ENCODE data around the gene RDH8.

RDH8 gene

GRCh38 chr19:10043286-10043927 is 30.1 kb downstream of the RDH8 start:
- no peak for DNase-seq

- DNase-seq: no peak
Observed at GRCh38 chr19:10044390-10044789, 31.1 kb downstream of the RDH8 start.

GRCh38 chr19:10045371-10045770 is 32.1 kb downstream of the RDH8 start:
- DNase-seq: no peak

GRCh38 chr19:10049626-10050025 is 36.3 kb downstream of the RDH8 start:
- DNase-seq: no peak

- DNase-seq: no peak
Observed at GRCh38 chr19:10052602-10053360, 39.5 kb downstream of the RDH8 start.

GRCh38 chr19:10061717-10062310 is 48.5 kb downstream of the RDH8 start:
- DNase-seq: no peak

GRCh38 chr19:10068205-10068604 is 54.9 kb downstream of the RDH8 start:
- DNase-seq: peak; percentile 11

- DNase-seq: no peak
Observed at GRCh38 chr19:10069046-10069445, 55.8 kb downstream of the RDH8 start.

- no peak for DNase-seq
Observed at GRCh38 chr19:10070730-10071446, 57.6 kb downstream of the RDH8 start.

Measured in CD4-positive, alpha-beta T cell treated with Interleukin-4 for 4 hours (primary cell).